GM18870 (cell line): Measurements from ENCODE around the gene TBC1D9B.

Source experiments
- ATAC-seq: cut with Tn5 transposase; IDR thresholded peaks from one replicate; pipeline ENCODE4 v1.9.1; 2021; ENCODE audit warnings: moderate library complexity; ENCODE audit not compliant: unreplicated experiment

TBC1D9B gene

DNA sequence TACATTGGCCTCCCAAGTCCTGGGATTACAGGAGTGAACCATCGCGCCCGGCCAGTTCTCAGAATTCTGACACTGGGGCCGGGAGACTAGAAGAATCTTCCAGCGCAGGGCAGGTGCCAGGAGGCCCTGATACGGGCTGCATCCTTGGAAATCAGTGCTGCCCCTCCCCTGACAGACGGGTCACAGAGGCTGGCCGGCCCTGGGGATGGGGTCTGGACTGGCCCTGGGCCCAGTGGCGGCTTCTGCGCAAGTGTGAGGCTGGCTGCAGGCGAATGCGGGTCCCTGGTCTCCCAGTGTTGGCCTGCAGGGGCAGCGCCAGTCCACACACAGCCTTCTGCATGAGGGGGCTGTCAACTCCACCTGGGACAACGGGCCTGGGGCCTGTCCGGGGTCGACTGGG lies 831 bp upstream of the TBC1D9B start:
- ATAC-seq: no peak

- no peak for ATAC-seq
Measured at GRCh38 chr5:179906795-179907555, 722 bp downstream of the TBC1D9B start.

- ATAC-seq: no peak
Measured at GRCh38 chr5:179906294-179906794, 1.4 kb downstream of the TBC1D9B start.

GRCh38 chr5:179905161-179905560 lies 2.5 kb downstream of the TBC1D9B start:
- ATAC-seq: no peak

- ATAC-seq: no peak
Measured at GRCh38 chr5:179904463-179905160, 3.1 kb downstream of the TBC1D9B start.

DNA sequence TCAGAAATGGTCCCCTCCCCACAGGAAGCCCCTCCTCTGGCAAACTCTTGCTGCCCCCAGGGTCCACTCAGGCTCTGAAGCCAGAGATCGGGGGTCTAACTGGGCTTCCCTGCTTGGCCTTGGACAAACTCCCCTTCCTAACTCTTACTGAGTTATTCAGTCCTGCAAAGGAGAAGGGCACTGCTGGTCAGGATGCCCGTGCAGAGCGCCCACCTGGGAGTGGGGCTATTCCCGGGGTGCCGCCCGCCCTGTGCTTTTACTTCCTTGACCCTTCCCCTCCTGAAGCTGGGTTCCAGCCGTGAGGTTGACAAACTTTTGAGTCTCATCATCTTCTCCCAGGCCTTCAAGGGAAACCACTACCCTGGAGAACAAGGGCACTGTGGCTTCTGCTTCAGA lies 4.9 kb downstream of the TBC1D9B start:
- no peak for ATAC-seq

DNA sequence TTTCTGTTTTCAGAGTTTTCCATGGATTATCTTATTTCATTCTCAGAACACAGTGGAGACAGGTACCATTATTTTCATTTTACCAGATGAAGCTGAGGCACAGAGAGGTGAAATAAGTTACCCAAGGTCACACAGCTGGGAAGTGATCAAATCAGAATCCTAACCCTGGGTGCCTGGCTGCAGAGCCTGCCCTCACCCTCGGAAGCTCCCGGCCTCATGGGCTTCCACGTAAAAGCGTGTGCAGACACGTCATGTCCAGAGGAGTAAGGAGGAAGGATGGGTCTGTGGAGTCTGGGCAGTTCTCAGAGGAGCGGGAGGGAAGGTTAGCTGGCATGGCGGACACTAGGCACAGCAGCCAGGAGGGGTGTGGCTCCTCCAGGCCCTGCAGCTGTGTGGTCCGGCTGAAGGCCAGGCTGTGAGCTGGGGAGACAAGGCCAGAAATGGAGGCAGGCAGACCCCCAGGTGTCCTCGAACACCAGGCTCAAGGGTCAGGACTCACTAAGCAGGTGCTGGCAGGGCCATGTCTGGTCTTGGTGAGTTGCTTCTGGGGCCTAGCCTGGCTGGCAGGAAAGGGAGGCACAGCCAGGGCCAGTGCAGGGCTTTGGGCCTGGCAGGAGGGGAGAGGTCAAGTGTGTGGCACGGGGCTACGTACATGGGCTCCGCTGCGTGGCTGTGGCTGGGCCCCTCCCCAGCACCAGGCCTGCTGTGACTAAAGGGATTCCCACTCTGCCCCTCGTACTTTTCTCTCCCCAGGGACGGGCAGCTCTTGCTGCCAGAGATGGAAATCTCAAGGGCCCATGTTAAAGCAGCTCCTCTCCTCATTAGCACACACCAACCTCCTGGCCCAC lies 5.6 kb downstream of the TBC1D9B start:
- ATAC-seq: no peak

DNA sequence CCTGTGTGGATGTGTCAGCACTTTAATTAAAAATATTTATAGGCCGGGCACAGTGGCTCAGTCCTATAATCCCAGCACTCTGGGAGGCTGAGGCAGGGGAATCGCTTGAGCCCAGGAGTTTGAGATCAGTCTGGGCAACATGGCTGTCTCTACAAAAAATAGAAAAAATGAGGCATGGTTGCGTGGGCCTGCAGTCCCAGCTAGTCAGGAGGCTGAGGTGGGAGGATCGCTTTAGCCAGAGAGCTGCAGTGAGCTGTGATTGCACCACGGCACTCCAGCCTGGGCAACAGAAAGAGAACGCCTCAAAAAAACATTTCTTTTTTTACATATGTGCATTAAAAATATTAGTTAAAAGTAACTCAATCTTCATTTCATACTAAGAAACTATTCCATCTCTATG lies 6.2 kb downstream of the TBC1D9B start:
- no peak for ATAC-seq

DNA sequence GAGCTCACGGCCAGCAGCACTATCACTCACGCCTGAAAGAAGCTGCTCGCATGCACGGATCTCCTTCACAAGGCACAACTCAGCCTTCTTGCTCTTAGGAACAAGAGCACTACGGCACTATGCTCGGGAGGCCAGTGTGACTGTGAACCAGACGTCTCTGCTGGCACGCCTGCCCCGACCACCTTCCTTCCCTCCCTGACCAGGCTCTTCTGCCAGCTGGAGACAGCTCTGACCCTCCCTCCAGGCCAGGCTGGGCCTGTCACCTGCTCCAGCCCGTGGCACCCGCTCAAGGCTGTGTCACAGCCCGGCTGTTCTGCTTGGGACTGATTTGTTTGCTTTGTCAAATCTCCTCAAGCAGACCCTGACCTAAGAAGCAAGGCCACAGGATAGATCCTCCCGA lies 7.0 kb downstream of the TBC1D9B start:
- ATAC-seq: no peak

- ATAC-seq: no peak
Measured at GRCh38 chr5:179900206-179900605, 7.5 kb downstream of the TBC1D9B start.

- no peak for ATAC-seq
Measured at GRCh38 chr5:179895861-179896260, 11.8 kb downstream of the TBC1D9B start.

GRCh38 chr5:179893958-179894895 lies 13.5 kb downstream of the TBC1D9B start:
- no peak for ATAC-seq

- ATAC-seq: no peak
Measured at GRCh38 chr5:179893076-179893957, 14.4 kb downstream of the TBC1D9B start.

GRCh38 chr5:179892255-179892654 lies 15.4 kb downstream of the TBC1D9B start:
- no peak for ATAC-seq

- no peak for ATAC-seq
Measured at GRCh38 chr5:179890751-179891682, 16.7 kb downstream of the TBC1D9B start.

DNA sequence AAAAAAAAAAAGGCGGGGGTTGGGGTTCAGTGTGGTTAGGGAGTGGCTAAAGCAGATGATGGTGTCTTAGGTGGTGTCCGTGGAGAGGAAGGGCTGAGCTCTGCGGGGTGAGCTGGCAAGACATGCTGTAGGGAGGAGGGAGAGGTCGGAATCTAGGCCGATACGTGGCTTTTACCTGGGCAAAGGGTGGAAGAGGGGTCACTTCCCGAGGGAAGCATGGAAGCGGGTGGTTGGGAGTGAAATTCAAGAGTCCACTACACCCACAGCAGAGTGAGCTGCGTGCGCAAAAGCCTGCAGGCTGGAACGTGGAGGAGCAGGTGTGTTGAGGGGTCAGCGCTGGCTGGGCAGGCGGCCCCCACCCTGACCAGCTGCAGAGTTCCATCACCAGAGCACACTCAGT lies 17.8 kb downstream of the TBC1D9B start:
- ATAC-seq: no peak

- no peak for ATAC-seq
Measured at GRCh38 chr5:179887802-179888201, 19.9 kb downstream of the TBC1D9B start.

GRCh38 chr5:179887095-179887494 lies 20.6 kb downstream of the TBC1D9B start:
- ATAC-seq: no peak
